ENCODE data around the gene CLIC4.
"Not testable (repeated sequence)": the region's sequence is repeated elsewhere in the genome, so short reads cannot be mapped to it uniquely, and the experiment has no call there.

The CLIC4 gene

GRCh38 chr1:24744911-24745710 lies at the start of gene CLIC4:
Gene CLIC4, plus strand, starts transcription at chr1:24745447. Its CDS starts 107 bp downstream, at chr1:24745554.
- DNase-seq (ENCODE audit: extremely low read depth in 1 of 2, low read depth in 1 of 2), result peak; percentile 98

GRCh38 chr1:24696041-24696755 lies 49.0 kb upstream of the CLIC4 start:
- no peak for DNase-seq (ENCODE audit: extremely low read depth in 1 of 2, low read depth in 1 of 2)

- DNase-seq (ENCODE audit: extremely low read depth in 1 of 2, low read depth in 1 of 2), result no peak
Observed at GRCh38 chr1:24696756-24697330, 48.4 kb upstream of the CLIC4 start.

- not testable (repeated sequence) for DNase-seq (ENCODE audit: extremely low read depth in 1 of 2, low read depth in 1 of 2)
Observed at GRCh38 chr1:24697453-24698001, 47.7 kb upstream of the CLIC4 start.

- not testable (repeated sequence) for DNase-seq (ENCODE audit: extremely low read depth in 1 of 2, low read depth in 1 of 2)
Observed at GRCh38 chr1:24698326-24698725, 46.9 kb upstream of the CLIC4 start.

- no peak for DNase-seq (ENCODE audit: extremely low read depth in 1 of 2, low read depth in 1 of 2)
Observed at GRCh38 chr1:24699628-24700027, 45.6 kb upstream of the CLIC4 start.

- no peak for DNase-seq (ENCODE audit: extremely low read depth in 1 of 2, low read depth in 1 of 2)
Observed at GRCh38 chr1:24702511-24703293, 42.5 kb upstream of the CLIC4 start.

- no peak for DNase-seq (ENCODE audit: extremely low read depth in 1 of 2, low read depth in 1 of 2)
Observed at GRCh38 chr1:24704411-24705259, 40.6 kb upstream of the CLIC4 start.

- DNase-seq (ENCODE audit: extremely low read depth in 1 of 2, low read depth in 1 of 2), result no peak
Observed at GRCh38 chr1:24705260-24706073, 39.8 kb upstream of the CLIC4 start.

- DNase-seq (ENCODE audit: extremely low read depth in 1 of 2, low read depth in 1 of 2), result not testable (repeated sequence)
Observed at GRCh38 chr1:24706074-24706389, 39.2 kb upstream of the CLIC4 start.

GRCh38 chr1:24707687-24708086 lies 37.6 kb upstream of the CLIC4 start:
- DNase-seq (ENCODE audit: extremely low read depth in 1 of 2, low read depth in 1 of 2), result no peak

GRCh38 chr1:24708938-24709337 lies 36.3 kb upstream of the CLIC4 start:
- DNase-seq (ENCODE audit: extremely low read depth in 1 of 2, low read depth in 1 of 2), result no peak

- DNase-seq (ENCODE audit: extremely low read depth in 1 of 2, low read depth in 1 of 2), result no peak
Observed at GRCh38 chr1:24709791-24710441, 35.3 kb upstream of the CLIC4 start.

- no peak for DNase-seq (ENCODE audit: extremely low read depth in 1 of 2, low read depth in 1 of 2)
Observed at GRCh38 chr1:24711329-24711728, 33.9 kb upstream of the CLIC4 start.

GRCh38 chr1:24713176-24713575 lies 32.1 kb upstream of the CLIC4 start:
- DNase-seq (ENCODE audit: extremely low read depth in 1 of 2, low read depth in 1 of 2), result no peak

- DNase-seq (ENCODE audit: extremely low read depth in 1 of 2, low read depth in 1 of 2), result no peak
Observed at GRCh38 chr1:24713736-24714135, 31.5 kb upstream of the CLIC4 start.

- DNase-seq (ENCODE audit: extremely low read depth in 1 of 2, low read depth in 1 of 2), result no peak
Observed at GRCh38 chr1:24714859-24715520, 30.3 kb upstream of the CLIC4 start.

- no peak for DNase-seq (ENCODE audit: extremely low read depth in 1 of 2, low read depth in 1 of 2)
Observed at GRCh38 chr1:24715658-24716057, 29.6 kb upstream of the CLIC4 start.
